Activated gamma-delta T cell treated with Interleukin-2 at 50 U/mL for 16 hours (primary cell): ENCODE measurements around the gene IRF2.
A peak's percentile ranks its signal among the peaks of the same experiment; 100 is the strongest.
"Not testable (repeated sequence)": the region's sequence is repeated elsewhere in the genome, so short reads cannot be mapped to it uniquely, and the experiment has no call there.

ENCODE experiments used
- DNase-seq: peaks from one replicate; pipeline ENCODE4 v3.0.0-alpha.2; 2020

IRF2 gene

GRCh38 chr4:184358521-184359232 is 115.7 kb downstream of the IRF2 start:
- DNase-seq: no peak

- DNase-seq: no peak
Measured at GRCh38 chr4:184357772-184358171, 116.6 kb downstream of the IRF2 start.

DNA sequence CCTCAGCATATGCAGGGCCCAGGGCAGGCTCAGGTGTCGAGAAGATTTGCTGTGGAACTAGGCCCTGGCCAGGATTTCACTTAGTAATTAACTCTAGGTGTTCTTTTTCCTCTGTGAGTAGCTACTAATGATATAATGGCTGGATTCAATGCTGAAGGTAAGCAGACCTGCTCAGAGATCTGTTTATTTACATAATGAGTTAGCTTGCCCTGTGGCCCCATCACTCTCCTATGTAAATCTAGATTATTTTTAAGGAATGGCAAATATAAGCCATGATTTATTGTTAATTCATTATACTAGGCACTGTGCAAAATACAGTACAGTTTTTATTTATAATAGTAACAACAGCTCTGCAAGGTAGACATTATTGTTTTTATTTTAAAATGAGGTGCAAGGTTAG is 117.2 kb downstream of the IRF2 start:
- DNase-seq: no peak

DNA sequence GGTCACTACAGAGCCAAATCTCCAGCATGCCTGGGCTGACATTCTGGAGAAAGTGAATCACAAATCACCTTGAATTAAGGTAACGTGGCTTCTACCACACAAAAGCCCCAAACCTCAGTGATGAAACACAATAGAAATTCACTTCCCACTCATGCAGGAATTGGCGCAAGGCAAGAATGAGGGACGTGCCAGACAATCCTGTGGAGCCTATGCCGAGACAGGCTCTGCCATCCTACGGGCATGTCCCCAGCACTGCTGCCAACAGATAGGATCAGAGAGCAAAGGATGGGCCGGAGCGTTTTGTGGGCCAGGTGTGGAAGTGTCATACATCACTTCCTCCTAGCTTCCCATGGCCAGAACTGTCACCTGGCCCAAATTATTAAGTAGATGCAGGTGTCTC is 118.0 kb downstream of the IRF2 start:
- no peak for DNase-seq

- DNase-seq: no peak
Measured at GRCh38 chr4:184355857-184356256, 118.5 kb downstream of the IRF2 start.

DNA sequence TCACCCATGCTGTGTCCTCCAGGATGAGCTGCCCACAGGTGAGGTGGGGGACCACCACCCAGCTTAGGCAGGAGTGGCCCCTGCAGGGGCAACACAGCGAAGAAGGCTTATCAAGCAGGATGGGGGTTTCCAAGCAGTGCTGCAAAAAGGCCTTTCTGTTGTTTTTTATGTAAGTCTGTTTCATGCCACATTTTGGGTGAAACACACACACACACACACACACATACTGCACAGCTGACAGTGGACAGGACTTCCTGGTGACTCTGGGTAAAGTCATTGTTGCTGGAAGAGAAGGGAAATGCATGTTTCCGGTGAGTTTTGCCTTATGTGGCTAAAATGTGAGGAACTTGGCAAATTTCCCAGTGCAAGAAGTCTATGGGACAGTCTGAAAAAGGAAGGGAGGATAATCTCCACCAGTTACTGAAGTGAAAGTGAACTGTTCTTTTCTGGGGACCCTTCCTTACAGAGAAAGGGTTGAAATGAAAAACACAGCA is 119.2 kb downstream of the IRF2 start:
- DNase-seq: peak; percentile 17

GRCh38 chr4:184352891-184353290 is 121.5 kb downstream of the IRF2 start:
- DNase-seq: no peak

DNA sequence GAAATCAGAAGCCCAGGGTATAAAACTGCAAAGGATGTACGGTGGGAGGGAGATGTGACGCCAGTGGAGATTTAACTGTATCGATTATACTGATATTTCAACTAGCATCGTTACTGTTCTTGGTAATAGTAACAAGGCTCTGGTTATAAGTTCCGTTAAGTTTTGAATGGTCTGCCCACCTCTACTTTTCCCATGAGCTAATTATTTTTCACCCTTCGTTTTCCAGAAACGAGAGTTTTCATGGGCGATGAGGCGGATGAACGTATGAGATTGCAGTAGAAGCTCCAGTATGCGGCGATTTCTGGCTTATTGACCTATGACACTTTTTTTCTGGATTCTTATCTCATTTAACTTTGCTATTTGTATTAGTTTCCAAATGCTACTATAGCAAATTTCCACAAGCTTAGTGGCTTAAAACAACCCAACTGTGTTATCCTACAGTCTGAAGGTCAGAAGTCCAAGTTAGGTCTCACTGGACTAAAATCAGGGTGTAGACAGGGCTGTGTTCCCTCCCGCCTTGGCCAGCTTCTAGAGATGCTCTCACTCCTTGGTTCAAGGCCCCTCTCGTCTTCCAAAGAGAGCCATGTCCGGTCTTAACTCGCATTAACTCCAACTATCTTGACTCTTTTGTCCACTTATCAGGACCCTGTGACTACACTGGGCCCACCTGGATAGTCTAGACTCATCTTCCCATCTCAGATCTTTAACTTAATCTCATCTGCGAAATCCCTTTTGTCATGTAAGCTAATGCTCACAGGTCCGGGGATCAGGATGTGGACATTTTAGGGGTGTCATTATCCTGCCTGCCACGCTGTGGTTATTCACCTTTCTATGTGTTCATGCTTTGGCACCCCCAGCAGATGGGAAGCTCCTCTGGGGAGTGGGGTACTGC is 122.5 kb downstream of the IRF2 start:
- no peak for DNase-seq

DNA sequence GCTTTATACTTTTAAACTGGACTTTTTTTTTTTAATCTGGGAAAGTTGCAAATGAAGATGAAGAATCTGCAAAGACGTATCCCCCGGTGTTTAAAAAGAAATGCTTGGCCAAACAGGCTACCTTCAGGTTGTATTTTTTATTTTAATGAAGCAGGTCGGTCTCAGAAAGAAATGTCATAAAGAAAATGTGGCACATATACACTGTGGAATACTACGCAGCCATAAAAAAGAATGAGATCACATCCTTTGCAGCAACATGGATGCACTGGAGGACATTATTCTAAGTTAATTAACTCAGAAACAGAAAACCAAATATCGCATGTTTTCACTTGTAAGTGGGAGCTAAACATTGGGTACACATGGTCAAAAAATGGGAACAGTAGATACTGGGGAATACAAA is 123.4 kb downstream of the IRF2 start:
- no peak for DNase-seq

DNA sequence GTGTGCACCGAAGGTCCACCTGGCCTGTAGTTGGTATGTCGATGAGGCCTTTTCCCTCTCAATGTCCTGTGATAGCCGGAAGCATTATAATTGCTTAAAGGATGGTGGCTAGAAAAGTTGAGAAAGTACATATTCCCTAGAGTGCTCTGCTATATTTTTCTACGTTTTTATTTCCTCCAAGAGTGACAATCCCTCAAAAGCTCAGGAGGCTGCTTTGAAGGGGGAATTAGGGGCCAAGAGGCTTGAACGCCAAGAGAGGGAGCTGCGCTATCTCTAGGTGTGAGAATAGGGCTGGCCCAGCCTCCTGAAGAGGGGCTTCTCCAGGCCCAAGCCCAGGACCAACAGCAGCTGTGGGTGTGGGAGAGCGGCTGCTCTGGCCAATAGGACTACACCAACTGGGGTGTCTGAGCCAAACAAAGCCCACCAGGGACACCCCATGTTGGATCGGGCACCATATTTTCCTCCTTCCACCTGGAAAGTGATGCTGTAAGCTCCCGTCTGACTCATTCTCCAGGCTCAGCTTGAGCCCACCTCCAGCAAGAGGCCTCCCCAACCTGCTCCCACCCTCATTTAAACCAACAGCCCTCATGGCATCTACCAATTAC is 124.0 kb downstream of the IRF2 start:
- no peak for DNase-seq

- DNase-seq: no peak
Measured at GRCh38 chr4:184349283-184350039, 124.9 kb downstream of the IRF2 start.

GRCh38 chr4:184348311-184349233 is 125.8 kb downstream of the IRF2 start:
- DNase-seq: no peak

GRCh38 chr4:184347251-184348239 is 126.8 kb downstream of the IRF2 start:
- no peak for DNase-seq

- no peak for DNase-seq
Measured at GRCh38 chr4:184346682-184347081, 127.7 kb downstream of the IRF2 start.

DNA sequence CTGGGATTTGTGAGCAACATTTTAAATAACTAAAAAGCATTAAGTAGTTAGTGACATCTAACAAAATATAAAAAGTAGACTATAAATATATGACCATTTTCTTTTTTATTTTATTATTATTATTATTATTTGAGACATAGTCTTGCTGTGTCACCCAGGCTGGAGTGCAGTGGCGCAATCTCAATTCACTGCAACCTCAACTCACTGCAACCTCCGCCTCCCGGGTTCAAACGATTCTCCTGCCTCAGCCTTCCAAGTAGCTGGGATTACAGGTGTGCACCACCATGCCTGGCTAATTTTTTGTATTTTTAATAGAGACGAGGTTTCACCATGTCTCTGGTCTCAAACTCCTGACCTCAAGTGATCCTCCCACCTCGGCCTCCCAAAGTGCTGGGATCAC is 128.1 kb downstream of the IRF2 start:
- DNase-seq: not testable (repeated sequence)

DNA sequence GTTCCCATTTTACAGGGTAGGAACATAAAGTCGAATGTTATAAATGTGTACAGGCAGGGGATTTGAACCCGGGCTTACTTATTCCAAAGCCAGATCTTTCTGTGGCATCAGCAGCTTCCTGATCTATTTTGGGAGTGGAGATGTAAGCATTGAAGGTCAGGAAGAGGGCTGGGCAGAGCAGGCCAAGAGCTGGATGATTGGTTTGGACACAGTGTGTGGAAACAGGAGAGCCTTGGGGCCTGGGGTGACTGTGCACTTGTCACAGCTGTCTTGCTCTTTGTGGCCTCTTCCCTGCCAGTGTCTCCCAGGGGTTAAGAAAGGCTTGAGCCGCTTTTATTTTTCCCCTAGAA is 128.8 kb downstream of the IRF2 start:
- no peak for DNase-seq

GRCh38 chr4:184344899-184345572 is 129.3 kb downstream of the IRF2 start:
- no peak for DNase-seq

- no peak for DNase-seq
Measured at GRCh38 chr4:184344435-184344834, 129.9 kb downstream of the IRF2 start.

- DNase-seq: peak; percentile 29
Measured at GRCh38 chr4:184343502-184344177, 130.7 kb downstream of the IRF2 start.
